AG10803 (cell line): ENCODE measurements around the gene CEACAM18.

ENCODE experiments used
- DNase-seq: peaks from one replicate; pipeline ENCODE4 v3.0.0; 2010; ENCODE audit warnings: low read depth
- H3K4me3 ChIP-seq: 2 replicates; pipeline ENCODE4 v1.5.1; 2011; ENCODE audit warnings: mild to moderate bottlenecking, low read length, control low read depth
- CTCF ChIP-seq: conservative IDR thresholded peaks from 2 replicates; pipeline ENCODE4 v1.5.1; 2011; ENCODE audit warnings: mild to moderate bottlenecking, low read length, control low read depth, inconsistent platforms

The CEACAM18 gene

GRCh38 chr19:51479531-51480331, 1.4 kb downstream of the CEACAM18 start:
- DNase-seq, result no peak
- TF ChIP-seq CTCF, result no peak
- H3K4me3 ChIP-seq, result no peak overlapping the region

- no peak overlapping the region for H3K4me3 ChIP-seq
- no peak for TF ChIP-seq CTCF
- no peak for DNase-seq
Observed at GRCh38 chr19:51480590-51480989, 2.3 kb downstream of the CEACAM18 start.

- no peak for DNase-seq
- no peak overlapping the region for H3K4me3 ChIP-seq
- TF ChIP-seq CTCF, result no peak
Observed at GRCh38 chr19:51485960-51486660, 7.8 kb downstream of the CEACAM18 start.

GRCh38 chr19:51488491-51488890, 10.2 kb downstream of the CEACAM18 start:
- no peak overlapping the region for H3K4me3 ChIP-seq
- TF ChIP-seq CTCF, result no peak
- no peak for DNase-seq

GRCh38 chr19:51489113-51489512, 10.8 kb downstream of the CEACAM18 start:
- DNase-seq, result no peak
- H3K4me3 ChIP-seq, result no peak overlapping the region
- TF ChIP-seq CTCF, result no peak

- no peak for TF ChIP-seq CTCF
- no peak for DNase-seq
- no peak overlapping the region for H3K4me3 ChIP-seq
Observed at GRCh38 chr19:51490676-51491075, 12.3 kb downstream of the CEACAM18 start.

- DNase-seq, result no peak
- no peak overlapping the region for H3K4me3 ChIP-seq
- no peak for TF ChIP-seq CTCF
Observed at GRCh38 chr19:51491586-51491985, 13.2 kb downstream of the CEACAM18 start.
